WTC11 (cell line): ENCODE results near the gene OGT. TPM values are rescaled to one million over a fixed set of nuclear protein-coding genes. Genes with fewer than 3 reads are reported as not detected.
"Not testable (repeated sequence)": the region's sequence is repeated elsewhere in the genome, so short reads cannot be mapped to it uniquely, and the experiment has no call there.

Experiments used
- ATAC-seq: fragments of 200-7000 bp; cut with Tn5 transposase; 2 replicates; pipeline ENCODE4 v1.10.0; 2021; ENCODE audit warnings: mild to moderate bottlenecking, moderate library complexity
- CTCF ChIA-PET: fragments of 300-600 bp; sonication (Branson Sonifier 250); formaldehyde crosslinking; loops from one replicate; lab custom pipeline; 2021; ENCODE audit warnings: antibody characterized with exemption; lab: Charles Lee
- POLR2A ChIA-PET: fragments of 350-600 bp; sonication (Branson Sonifier 250); formaldehyde crosslinking; loops from one replicate; lab custom pipeline; 2021; ENCODE audit warnings: antibody characterized with exemption; lab: Charles Lee
- DNase-seq: peaks from one replicate; pipeline ENCODE4 v3.0.0; 2021; ENCODE audit warnings: low spot score
- H3K27ac Mint-ChIP-seq: 2 replicates; pipeline ENCODE4 v1.8.0; 2021; ENCODE audit warnings: mixed read lengths
- H3K27me3 Mint-ChIP-seq: 2 replicates; pipeline ENCODE4 v1.8.0; 2021; ENCODE audit warnings: low read depth, mild to moderate bottlenecking, moderate library complexity, mixed read lengths
- H3K36me3 Mint-ChIP-seq: 2 replicates; pipeline ENCODE4 v1.8.0; 2021; ENCODE audit warnings: mixed read lengths
- H3K4me1 Mint-ChIP-seq: 2 replicates; pipeline ENCODE4 v1.8.0; 2022; ENCODE audit warnings: mixed read lengths
- H3K4me3 Mint-ChIP-seq: 2 replicates; pipeline ENCODE4 v1.8.0; 2021; ENCODE audit warnings: mild to moderate bottlenecking, moderate library complexity, mixed read lengths
- H3K9me3 Mint-ChIP-seq: 2 replicates; pipeline ENCODE4 v1.8.0; 2021; ENCODE audit warnings: mixed read lengths
- HMGA2 ChIP-seq: fragments of 250-450 bp; sonication (Bioruptor Pico); IDR thresholded peaks from 2 replicates; pipeline ENCODE4 v1.4.0; 2021; ENCODE audit warnings: mild to moderate bottlenecking, moderate library complexity
- IRF1 ChIP-seq: sonication (generic); formaldehyde crosslinking; IDR thresholded peaks from 2 replicates; pipeline ENCODE4 v1.8.0; 2023; ENCODE audit warnings: missing genetic modification reagents
- MYBL2 ChIP-seq: sonication (generic); formaldehyde crosslinking; IDR thresholded peaks from 2 replicates; pipeline ENCODE4 v1.8.1; 2023; ENCODE audit warnings: mild to moderate bottlenecking, moderate library complexity, missing genetic modification reagents
- NFYB ChIP-seq: sonication (generic); formaldehyde crosslinking; conservative IDR thresholded peaks from 2 replicates; pipeline ENCODE4 v1.8.0; 2022; ENCODE audit warnings: low read depth, missing genetic modification reagents
- NR1H2 ChIP-seq: sonication (generic); formaldehyde crosslinking; IDR thresholded peaks from 2 replicates; pipeline ENCODE4 v1.9.0; 2021; ENCODE audit warnings: mild to moderate bottlenecking, moderate library complexity, missing genetic modification reagents
- PRDM15 ChIP-seq: sonication (generic); formaldehyde crosslinking; IDR thresholded peaks from 2 replicates; pipeline ENCODE4 v1.8.0; 2022; ENCODE audit warnings: missing genetic modification reagents
- TCF7 ChIP-seq: sonication (generic); formaldehyde crosslinking; IDR thresholded peaks from 2 replicates; pipeline ENCODE4 v1.8.0; 2022; ENCODE audit warnings: mild to moderate bottlenecking, low read depth, missing genetic modification reagents, moderate library complexity
- TP53 ChIP-seq: sonication (generic); formaldehyde crosslinking; IDR thresholded peaks from 2 replicates; pipeline ENCODE4 v1.8.1; 2023; ENCODE audit warnings: mild to moderate bottlenecking, missing genetic modification reagents
- ZNF232 ChIP-seq: sonication (generic); formaldehyde crosslinking; IDR thresholded peaks from 2 replicates; pipeline ENCODE4 v1.8.0; 2022; ENCODE audit warnings: mild to moderate bottlenecking, missing genetic modification reagents
- ZNF263 ChIP-seq: sonication (generic); formaldehyde crosslinking; IDR thresholded peaks from 2 replicates; pipeline ENCODE4 v1.8.1; 2022; ENCODE audit warnings: low read depth, mild to moderate bottlenecking, moderate library complexity, missing genetic modification reagents
- ZNF281 ChIP-seq: sonication (generic); formaldehyde crosslinking; IDR thresholded peaks from 2 replicates; pipeline ENCODE4 v1.8.0; 2023; ENCODE audit warnings: mild to moderate bottlenecking, missing genetic modification reagents
- total RNA-seq: library from RNA; stranded (reverse); gene quantifications from 3 replicates; pipeline ENCODE4 v1.2.3, GENCODE V29; 2021
- TF ChIP-seq, protein P1 (sequence below): sonication (generic); formaldehyde crosslinking; IDR thresholded peaks from 2 replicates; pipeline ENCODE4 v1.8.1; 2023; ENCODE audit warnings: mild to moderate bottlenecking, missing genetic modification reagents
- TF ChIP-seq, protein P2 (sequence below): sonication (generic); formaldehyde crosslinking; IDR thresholded peaks from 2 replicates; pipeline ENCODE4 v1.8.1; 2023; ENCODE audit warnings: mild to moderate bottlenecking, moderate library complexity, missing genetic modification reagents
- TF ChIP-seq, protein P3 (sequence below): sonication (generic); formaldehyde crosslinking; IDR thresholded peaks from 2 replicates; pipeline ENCODE4 v1.8.1; 2023; ENCODE audit warnings: mild to moderate bottlenecking, missing genetic modification reagents, moderate library complexity
- TF ChIP-seq, protein P4 (sequence below): fragments of 250-450 bp; sonication (Bioruptor Pico); IDR thresholded peaks from 2 replicates; pipeline ENCODE4 v1.9.0; 2021; ENCODE audit warnings: moderate library complexity, mild to moderate bottlenecking, inconsistent platforms, borderline replicate concordance

OGT gene
- total RNA-seq, 1 experiment from 2014 or later: 126 TPM

GRCh38 chrX:71609095-71609750, 76.3 kb downstream of the OGT start:
- no peak overlapping the region for H3K4me3 Mint-ChIP-seq

GRCh38 chrX:71611736-71612135, 78.8 kb downstream of the OGT start:
- H3K36me3 Mint-ChIP-seq: peaks cover 34% of the 10 kb centered on the region
- H3K4me1 Mint-ChIP-seq, H3K4me3 Mint-ChIP-seq, ATAC-seq, POLR2A ChIA-PET, CTCF ChIA-PET, H3K9me3 Mint-ChIP-seq, DNase-seq, H3K27ac Mint-ChIP-seq, H3K27me3 Mint-ChIP-seq: not testable (repeated sequence)

More at GRCh38 chrX:71609095-71609750, 76.3 kb downstream of the OGT start:
- no peaks in the 10 kb centered on the region for H3K27me3 Mint-ChIP-seq
- POLR2A ChIA-PET: no interaction called here
- no peak for DNase-seq
- H3K36me3 Mint-ChIP-seq: peaks cover 40% of the 10 kb centered on the region
- no peaks in the 10 kb centered on the region for H3K9me3 Mint-ChIP-seq
- TF ChIP-seq MYBL2 (CRISPR knock-in tag): no peak
- no peaks in the 10 kb centered on the region for H3K4me1 Mint-ChIP-seq
- H3K27ac Mint-ChIP-seq: no peak overlapping the region
- no peak for ATAC-seq
- CTCF ChIA-PET: no interaction called here

DNA sequence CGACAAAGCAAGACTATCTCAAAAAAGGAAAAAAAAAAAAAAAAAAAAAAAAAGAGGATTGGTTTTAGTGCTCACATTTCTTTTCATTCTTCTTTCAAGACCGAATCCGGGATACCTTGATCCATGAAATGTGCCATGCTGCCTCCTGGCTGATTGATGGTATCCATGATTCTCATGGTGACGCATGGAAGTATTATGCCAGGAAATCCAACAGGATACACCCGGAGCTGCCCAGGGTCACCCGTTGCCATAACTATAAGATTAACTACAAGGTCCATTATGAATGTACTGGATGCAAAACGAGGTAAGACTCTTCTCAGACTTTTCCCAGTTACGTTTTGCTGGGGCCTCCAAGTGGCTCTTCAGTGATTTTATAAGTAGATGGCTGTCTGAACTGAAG, 79.4 kb downstream of the OGT start:
- Mint-ChIP-seq H3K27me3 (no peaks in the 10 kb centered on the region), H3K4me1 (no peaks in the 10 kb centered on the region), H3K9me3 (no peaks in the 10 kb centered on the region), H3K36me3 (peaks cover 34% of the 10 kb centered on the region), H3K27ac (no peak overlapping the region), H3K4me3 (no peak overlapping the region)
- TF ChIP-seq TP53 (CRISPR knock-in tag) (no peak), NFYB (CRISPR knock-in tag) (no peak), HMGA2 (no peak), ZNF232 (CRISPR knock-in tag) (no peak), ZNF263 (no peak), TCF7 (CRISPR knock-in tag) (no peak), NR1H2 (no peak), IRF1 (CRISPR knock-in tag) (no peak)
- TF ChIP-seq, protein P1, sequence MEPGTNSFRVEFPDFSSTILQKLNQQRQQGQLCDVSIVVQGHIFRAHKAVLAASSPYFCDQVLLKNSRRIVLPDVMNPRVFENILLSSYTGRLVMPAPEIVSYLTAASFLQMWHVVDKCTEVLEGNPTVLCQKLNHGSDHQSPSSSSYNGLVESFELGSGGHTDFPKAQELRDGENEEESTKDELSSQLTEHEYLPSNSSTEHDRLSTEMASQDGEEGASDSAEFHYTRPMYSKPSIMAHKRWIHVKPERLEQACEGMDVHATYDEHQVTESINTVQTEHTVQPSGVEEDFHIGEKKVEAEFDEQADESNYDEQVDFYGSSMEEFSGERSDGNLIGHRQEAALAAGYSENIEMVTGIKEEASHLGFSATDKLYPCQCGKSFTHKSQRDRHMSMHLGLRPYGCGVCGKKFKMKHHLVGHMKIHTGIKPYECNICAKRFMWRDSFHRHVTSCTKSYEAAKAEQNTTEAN (CRISPR knock-in tag): no peak
- TF ChIP-seq, protein P2, sequence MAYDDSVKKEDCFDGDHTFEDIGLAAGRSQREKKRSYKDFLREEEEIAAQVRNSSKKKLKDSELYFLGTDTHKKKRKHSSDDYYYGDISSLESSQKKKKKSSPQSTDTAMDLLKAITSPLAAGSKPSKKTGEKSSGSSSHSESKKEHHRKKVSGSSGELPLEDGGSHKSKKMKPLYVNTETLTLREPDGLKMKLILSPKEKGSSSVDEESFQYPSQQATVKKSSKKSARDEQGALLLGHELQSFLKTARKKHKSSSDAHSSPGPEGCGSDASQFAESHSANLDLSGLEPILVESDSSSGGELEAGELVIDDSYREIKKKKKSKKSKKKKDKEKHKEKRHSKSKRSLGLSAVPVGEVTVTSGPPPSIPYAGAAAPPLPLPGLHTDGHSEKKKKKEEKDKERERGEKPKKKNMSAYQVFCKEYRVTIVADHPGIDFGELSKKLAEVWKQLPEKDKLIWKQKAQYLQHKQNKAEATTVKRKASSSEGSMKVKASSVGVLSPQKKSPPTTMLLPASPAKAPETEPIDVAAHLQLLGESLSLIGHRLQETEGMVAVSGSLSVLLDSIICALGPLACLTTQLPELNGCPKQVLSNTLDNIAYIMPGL (CRISPR knock-in tag): no peak
- ChIA-PET CTCF (no interaction called here), POLR2A (interaction anchor here (0.6 kb wide), 1 partner anchor 96 kb away, joined by 11 read pairs; no protein-coding TSS in a partner anchor)
- DNase-seq (no peak), ATAC-seq (no peak)

DNA sequence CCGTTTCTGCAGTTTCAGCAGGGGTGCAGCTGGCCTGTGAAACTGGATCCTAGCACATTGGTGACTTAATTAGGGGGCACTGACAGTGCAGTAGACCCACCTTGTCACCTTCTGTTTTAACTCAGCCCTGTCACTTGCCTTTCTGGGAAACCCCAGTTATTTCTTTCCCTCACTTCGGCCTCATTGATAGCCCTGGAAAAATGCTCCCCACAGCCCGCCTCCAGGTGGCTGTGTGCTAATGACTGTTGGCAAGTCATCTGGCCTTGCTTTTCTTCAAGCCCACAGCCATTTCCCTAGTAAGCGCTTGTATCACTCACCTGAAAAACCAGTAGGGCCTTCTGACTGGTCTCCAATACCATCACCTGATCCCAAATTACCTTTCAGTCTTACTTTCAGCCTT, 82.2 kb downstream of the OGT start:
- DNase-seq: no peak
- ChIA-PET CTCF (interaction anchor here (0.9 kb wide), 1 partner anchor 49 kb away, joined by 4 read pairs; no protein-coding TSS in a partner anchor), POLR2A (no interaction called here)
- ATAC-seq: no peak
- Mint-ChIP-seq H3K4me1 (no peaks in the 10 kb centered on the region), H3K36me3 (peaks cover 22% of the 10 kb centered on the region), H3K4me3 (no peak overlapping the region), H3K9me3 (no peaks in the 10 kb centered on the region), H3K27me3 (no peaks in the 10 kb centered on the region), H3K27ac (no peak overlapping the region; the same call in none of the 2 replicates)
- TF ChIP-seq PRDM15 (CRISPR knock-in tag) (no peak), IRF1 (CRISPR knock-in tag) (no peak), ZNF281 (CRISPR knock-in tag) (no peak)
- TF ChIP-seq, protein P3, sequence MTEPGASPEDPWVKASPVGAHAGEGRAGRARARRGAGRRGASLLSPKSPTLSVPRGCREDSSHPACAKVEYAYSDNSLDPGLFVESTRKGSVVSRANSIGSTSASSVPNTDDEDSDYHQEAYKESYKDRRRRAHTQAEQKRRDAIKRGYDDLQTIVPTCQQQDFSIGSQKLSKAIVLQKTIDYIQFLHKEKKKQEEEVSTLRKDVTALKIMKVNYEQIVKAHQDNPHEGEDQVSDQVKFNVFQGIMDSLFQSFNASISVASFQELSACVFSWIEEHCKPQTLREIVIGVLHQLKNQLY (CRISPR knock-in tag): no peak
- TF ChIP-seq, protein P4, sequence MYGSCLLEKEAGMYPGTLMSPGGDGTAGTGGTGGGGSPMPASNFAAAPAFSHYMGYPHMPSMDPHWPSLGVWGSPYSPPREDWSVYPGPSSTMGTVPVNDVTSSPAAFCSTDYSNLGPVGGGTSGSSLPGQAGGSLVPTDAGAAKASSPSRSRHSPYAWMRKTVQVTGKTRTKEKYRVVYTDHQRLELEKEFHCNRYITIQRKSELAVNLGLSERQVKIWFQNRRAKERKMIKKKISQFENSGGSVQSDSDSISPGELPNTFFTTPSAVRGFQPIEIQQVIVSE (CRISPR knock-in tag): no peak
